GM12878 (cell line): ENCODE measurements around the gene PDSS1.

Source experiments
- ATF2 ChIP-seq: IDR thresholded peaks from 2 replicates; pipeline ENCODE4 v1.6.1; 2012; ENCODE audit warnings: low read length, inconsistent platforms
- ELK1 ChIP-seq: IDR thresholded peaks from 2 replicates; pipeline ENCODE4 v1.6.1; 2012; ENCODE audit warnings: low read depth, low read length, improper control_type of control experiment
- MYC ChIP-seq: IDR thresholded peaks from 2 replicates; pipeline ENCODE4 v1.6.1; 2011; ENCODE audit warnings: mild to moderate bottlenecking, low read length, moderate library complexity, inconsistent platforms; ENCODE audit not compliant: insufficient read depth, insufficient replicate concordance, insufficient read length, severe bottlenecking
- POLR2A ChIP-seq: IDR thresholded peaks from 2 replicates; pipeline ENCODE4 v1.6.1; 2011; ENCODE audit warnings: low read depth, mild to moderate bottlenecking, low read length
- RELA ChIP-seq: fragments of 450-650 bp; IDR thresholded peaks from 2 replicates; pipeline ENCODE4 v1.8.0; 2014; ENCODE audit warnings: borderline replicate concordance; ENCODE audit not compliant: partially characterized antibody
- SIN3A ChIP-seq: IDR thresholded peaks from 2 replicates; pipeline ENCODE4 v1.6.1; 2012; ENCODE audit warnings: low read depth, low read length, improper control_type of control experiment
- TCF3 ChIP-seq: IDR thresholded peaks from 2 replicates; pipeline ENCODE4 v1.6.1; 2012; ENCODE audit warnings: low read depth, mild to moderate bottlenecking, low read length, borderline replicate concordance; ENCODE audit not compliant: insufficient read depth
- USF2 ChIP-seq: IDR thresholded peaks from 2 replicates; pipeline ENCODE4 v1.6.1; 2011; ENCODE audit warnings: low read depth, low read length, improper control_type of control experiment, borderline replicate concordance
- ZNF622 ChIP-seq: fragments of 450-650 bp; IDR thresholded peaks from 2 replicates; pipeline ENCODE4 v1.6.1; 2017; ENCODE audit warnings: mild to moderate bottlenecking, inconsistent platforms
- TF ChIP-seq, protein P1 (sequence below), 3 experiments: IDR thresholded peaks in 2 of 3; conservative IDR thresholded peaks in 1 of 3; 2 replicates each; pipeline ENCODE4 v1.5.1; 2011; ENCODE audit warnings: low read depth in 3 of 3, low read length in 3 of 3, mild to moderate bottlenecking in 3 of 3, control low read depth in 2 of 3, moderate library complexity in 2 of 3, inconsistent platforms in 1 of 3, mixed read lengths in 1 of 3; ENCODE audit not compliant: control insufficient read depth in 2 of 3, insufficient read depth in 1 of 3; ENCODE audit errors: extremely low read depth in 1 of 3

- TF ChIP-seq SIN3A: no peak
- no peak for TF ChIP-seq ZNF622
- no peak for TF ChIP-seq USF2
- TF ChIP-seq, protein P1, sequence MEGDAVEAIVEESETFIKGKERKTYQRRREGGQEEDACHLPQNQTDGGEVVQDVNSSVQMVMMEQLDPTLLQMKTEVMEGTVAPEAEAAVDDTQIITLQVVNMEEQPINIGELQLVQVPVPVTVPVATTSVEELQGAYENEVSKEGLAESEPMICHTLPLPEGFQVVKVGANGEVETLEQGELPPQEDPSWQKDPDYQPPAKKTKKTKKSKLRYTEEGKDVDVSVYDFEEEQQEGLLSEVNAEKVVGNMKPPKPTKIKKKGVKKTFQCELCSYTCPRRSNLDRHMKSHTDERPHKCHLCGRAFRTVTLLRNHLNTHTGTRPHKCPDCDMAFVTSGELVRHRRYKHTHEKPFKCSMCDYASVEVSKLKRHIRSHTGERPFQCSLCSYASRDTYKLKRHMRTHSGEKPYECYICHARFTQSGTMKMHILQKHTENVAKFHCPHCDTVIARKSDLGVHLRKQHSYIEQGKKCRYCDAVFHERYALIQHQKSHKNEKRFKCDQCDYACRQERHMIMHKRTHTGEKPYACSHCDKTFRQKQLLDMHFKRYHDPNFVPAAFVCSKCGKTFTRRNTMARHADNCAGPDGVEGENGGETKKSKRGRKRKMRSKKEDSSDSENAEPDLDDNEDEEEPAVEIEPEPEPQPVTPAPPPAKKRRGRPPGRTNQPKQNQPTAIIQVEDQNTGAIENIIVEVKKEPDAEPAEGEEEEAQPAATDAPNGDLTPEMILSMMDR (IDR thresholded peaks at IDR 0.05 in 2 of 3, conservative IDR thresholded peaks at IDR 0.05 in 1 of 3; ENCODE audit: control insufficient read depth in 2 of 3, extremely low read depth in 1 of 3, insufficient read depth in 1 of 3, low read depth in 3 of 3, low read length in 3 of 3): no peak
- TF ChIP-seq TCF3: no peak
- TF ChIP-seq ATF2: no peak
- TF ChIP-seq MYC: no peak
- TF ChIP-seq ELK1: no peak
- TF ChIP-seq RELA: no peak
- TF ChIP-seq POLR2A: no peak
Measured at GRCh38 chr10:26738301-26738911, 40.9 kb downstream of the PDSS1 start.
